Neural crest cell (in vitro differentiated cells): ENCODE data around the gene RPEL1. TPM values are rescaled to one million over a fixed set of nuclear protein-coding genes. Genes with fewer than 3 reads are reported as not detected.

Source experiments
- DNase-seq: peaks from one replicate; pipeline ENCODE4 v3.0.0; 2021; ENCODE audit warnings: low read depth, mixed read lengths, low spot score
- H3K27ac Mint-ChIP-seq: one replicate; pipeline ENCODE4 v1.8.0; 2021; ENCODE audit warnings: mild to moderate bottlenecking, mixed read lengths; ENCODE audit not compliant: unreplicated experiment
- H3K27me3 Mint-ChIP-seq: 2 replicates; pipeline ENCODE4 v1.8.0; 2021; ENCODE audit warnings: low read depth, mild to moderate bottlenecking, mixed read lengths
- H3K36me3 Mint-ChIP-seq: 2 replicates; pipeline ENCODE4 v1.8.0; 2021; ENCODE audit warnings: low read depth, mild to moderate bottlenecking, mixed read lengths
- H3K4me1 Mint-ChIP-seq: 2 replicates; pipeline ENCODE4 v1.8.0; 2021; ENCODE audit warnings: mixed read lengths
- H3K4me3 Mint-ChIP-seq: one replicate; pipeline ENCODE4 v1.8.0; 2021; ENCODE audit warnings: mild to moderate bottlenecking, mixed read lengths
- H3K9me3 Mint-ChIP-seq: 2 replicates; pipeline ENCODE4 v1.8.0; 2021; ENCODE audit warnings: mixed read lengths
- total RNA-seq: library from RNA; stranded (reverse); gene quantifications from 2 replicates; pipeline ENCODE4 v1.2.1, GENCODE V29; 2021
- TF ChIP-seq, protein P1 (sequence below): fragments of 200-600 bp; sonication (generic); conservative IDR thresholded peaks from 2 replicates; pipeline ENCODE4 v1.5.0; 2021; ENCODE audit warnings: antibody characterized with exemption, mild to moderate bottlenecking

RPEL1 gene
- total RNA-seq, 1 donor from 2014 or later, result not detected

DNA sequence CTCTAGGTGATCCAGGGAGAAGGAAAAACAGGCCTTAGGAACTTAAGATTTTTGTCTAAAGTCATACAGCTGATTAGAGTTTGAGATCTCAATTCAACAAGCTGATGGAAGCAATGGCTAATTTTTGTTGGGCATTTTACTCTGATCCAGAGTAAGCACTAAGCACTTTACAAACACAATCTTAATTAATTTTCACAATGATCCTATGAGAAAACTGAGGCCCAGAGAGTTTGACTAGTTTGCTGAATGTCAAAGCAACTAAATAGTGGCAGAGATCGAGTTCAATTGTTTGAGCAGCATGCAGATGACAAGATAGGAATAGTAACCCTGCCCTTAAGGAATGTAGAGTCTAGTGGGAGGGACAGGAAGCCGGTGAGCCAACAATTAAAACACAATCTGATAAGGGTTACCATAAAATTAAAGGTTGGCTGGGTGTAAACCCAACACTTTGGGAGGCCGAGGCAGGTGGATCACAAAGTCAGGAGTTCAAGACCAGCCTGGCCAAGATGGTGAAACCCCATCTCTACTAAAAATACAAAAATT, 13.5 kb upstream of the RPEL1 start:
- TF ChIP-seq, protein P1, sequence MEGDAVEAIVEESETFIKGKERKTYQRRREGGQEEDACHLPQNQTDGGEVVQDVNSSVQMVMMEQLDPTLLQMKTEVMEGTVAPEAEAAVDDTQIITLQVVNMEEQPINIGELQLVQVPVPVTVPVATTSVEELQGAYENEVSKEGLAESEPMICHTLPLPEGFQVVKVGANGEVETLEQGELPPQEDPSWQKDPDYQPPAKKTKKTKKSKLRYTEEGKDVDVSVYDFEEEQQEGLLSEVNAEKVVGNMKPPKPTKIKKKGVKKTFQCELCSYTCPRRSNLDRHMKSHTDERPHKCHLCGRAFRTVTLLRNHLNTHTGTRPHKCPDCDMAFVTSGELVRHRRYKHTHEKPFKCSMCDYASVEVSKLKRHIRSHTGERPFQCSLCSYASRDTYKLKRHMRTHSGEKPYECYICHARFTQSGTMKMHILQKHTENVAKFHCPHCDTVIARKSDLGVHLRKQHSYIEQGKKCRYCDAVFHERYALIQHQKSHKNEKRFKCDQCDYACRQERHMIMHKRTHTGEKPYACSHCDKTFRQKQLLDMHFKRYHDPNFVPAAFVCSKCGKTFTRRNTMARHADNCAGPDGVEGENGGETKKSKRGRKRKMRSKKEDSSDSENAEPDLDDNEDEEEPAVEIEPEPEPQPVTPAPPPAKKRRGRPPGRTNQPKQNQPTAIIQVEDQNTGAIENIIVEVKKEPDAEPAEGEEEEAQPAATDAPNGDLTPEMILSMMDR, result no peak
- Mint-ChIP-seq H3K36me3 (no peaks in the 10 kb centered on the region), H3K9me3 (no peaks in the 10 kb centered on the region), H3K27me3 (no peaks in the 10 kb centered on the region), H3K4me1 (peaks cover 10% of the 10 kb centered on the region), H3K27ac (no peak overlapping the region), H3K4me3 (no peak overlapping the region)
- DNase-seq, result no peak

DNA sequence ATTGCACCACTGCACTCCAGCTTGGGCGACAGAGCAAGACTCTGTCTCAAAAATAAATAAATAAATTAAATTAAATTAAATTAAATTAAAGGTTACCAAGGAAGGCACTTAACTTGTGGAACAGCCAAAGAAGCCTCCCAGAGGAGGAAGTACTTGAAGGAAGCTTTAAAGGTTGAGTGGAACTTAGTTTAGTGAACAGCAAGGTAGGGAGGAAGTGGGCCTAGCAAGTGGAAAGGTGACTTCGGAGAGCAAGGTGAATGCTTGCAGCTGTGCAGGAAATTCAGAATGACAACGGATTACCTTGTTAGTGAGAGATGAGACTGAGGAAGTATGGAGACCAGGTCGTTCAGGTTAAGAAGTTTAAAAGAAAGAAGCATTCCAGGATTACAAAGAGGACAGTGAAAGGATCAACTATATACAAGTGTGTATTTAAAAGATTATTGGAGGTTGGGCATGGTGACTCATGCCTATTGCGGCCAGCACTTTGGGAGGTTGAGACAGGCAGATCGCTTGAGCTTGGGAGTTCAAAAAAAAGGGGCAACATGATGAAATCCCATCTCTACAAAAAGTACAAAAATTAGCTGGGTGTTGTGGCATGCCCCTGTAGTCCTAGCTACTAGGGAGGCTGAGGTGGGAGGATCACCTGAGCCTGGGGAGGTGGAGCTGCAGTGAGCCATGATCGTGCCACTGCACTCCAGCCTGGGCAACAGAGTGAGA, 12.8 kb upstream of the RPEL1 start:
- no peaks in the 10 kb centered on the region for H3K27me3 Mint-ChIP-seq
- no peaks in the 10 kb centered on the region for H3K36me3 Mint-ChIP-seq
- DNase-seq, result no peak
- H3K27ac Mint-ChIP-seq, result peak overlapping the region; percentile 15
- peaks cover 10% of the 10 kb centered on the region for H3K4me1 Mint-ChIP-seq
- H3K4me3 Mint-ChIP-seq, result no peak overlapping the region
- no peaks in the 10 kb centered on the region for H3K9me3 Mint-ChIP-seq
- TF ChIP-seq, protein P1, result no peak

DNA sequence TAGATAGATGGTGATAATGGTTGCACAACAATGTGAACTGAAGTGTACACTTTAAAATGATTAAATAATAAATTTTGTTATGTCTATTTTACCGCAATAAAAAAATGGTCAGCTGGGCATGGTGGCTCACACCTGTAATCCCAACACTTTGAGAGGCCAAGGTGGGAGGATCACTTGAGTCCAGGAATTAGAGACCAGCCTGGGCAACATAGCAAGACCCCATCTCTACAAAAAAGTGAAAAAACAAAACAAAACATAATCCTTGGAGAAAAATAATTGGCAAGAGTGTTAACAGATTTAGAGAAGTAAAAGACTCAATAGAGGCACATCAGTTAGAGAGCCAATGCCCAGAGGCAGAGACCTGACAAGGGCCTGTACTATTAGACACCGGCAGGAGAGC, 9.9 kb upstream of the RPEL1 start:
- no peak overlapping the region for H3K27ac Mint-ChIP-seq
- TF ChIP-seq, protein P1, result no peak
- no peaks in the 10 kb centered on the region for H3K36me3 Mint-ChIP-seq
- no peak for DNase-seq
- peaks cover 10% of the 10 kb centered on the region for H3K4me1 Mint-ChIP-seq
- H3K27me3 Mint-ChIP-seq, result no peaks in the 10 kb centered on the region
- H3K4me3 Mint-ChIP-seq, result no peak overlapping the region
- H3K9me3 Mint-ChIP-seq, result no peaks in the 10 kb centered on the region

DNA sequence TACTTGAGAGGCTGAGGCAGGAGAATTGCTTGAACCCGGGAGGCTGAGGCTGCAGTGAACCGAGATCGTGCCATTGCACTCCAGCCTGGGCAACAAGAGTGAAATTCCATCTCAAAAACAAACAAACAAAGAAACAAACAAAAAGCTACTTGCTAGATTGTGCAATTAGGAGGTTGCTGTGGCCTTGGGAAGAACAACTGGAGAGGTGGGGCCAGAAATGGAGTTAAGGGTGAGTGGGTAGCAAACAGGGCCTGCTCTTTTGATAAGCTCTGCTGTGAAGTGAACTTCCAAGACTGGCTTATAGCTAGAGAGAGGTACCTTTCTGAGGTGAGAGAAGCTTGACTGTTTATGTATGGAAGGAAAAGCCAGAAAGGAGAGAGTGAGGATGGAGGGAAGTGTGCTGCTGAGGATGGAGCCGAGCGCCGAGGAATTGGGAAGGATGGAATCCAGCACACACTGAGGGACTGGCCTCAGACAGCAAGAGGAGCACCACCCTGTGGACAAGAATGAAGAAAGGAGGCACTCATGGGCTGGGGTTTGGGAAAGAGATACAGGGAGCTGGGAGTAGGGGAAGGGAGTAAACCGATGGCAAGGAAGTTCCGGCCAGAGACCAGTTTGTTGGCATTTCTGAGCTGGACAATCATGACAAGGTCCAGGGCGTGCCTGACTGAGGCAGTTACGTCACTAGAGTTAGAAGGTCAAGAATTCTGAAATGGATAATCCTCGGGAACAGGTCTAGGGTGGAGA, 7.0 kb upstream of the RPEL1 start:
- Mint-ChIP-seq H3K9me3 (no peaks in the 10 kb centered on the region), H3K36me3 (no peaks in the 10 kb centered on the region), H3K4me3 (no peak overlapping the region), H3K27me3 (no peaks in the 10 kb centered on the region), H3K27ac (peak overlapping the region; percentile 53), H3K4me1 (no peaks in the 10 kb centered on the region)
- TF ChIP-seq, protein P1, result no peak
- DNase-seq, result no peak

DNA sequence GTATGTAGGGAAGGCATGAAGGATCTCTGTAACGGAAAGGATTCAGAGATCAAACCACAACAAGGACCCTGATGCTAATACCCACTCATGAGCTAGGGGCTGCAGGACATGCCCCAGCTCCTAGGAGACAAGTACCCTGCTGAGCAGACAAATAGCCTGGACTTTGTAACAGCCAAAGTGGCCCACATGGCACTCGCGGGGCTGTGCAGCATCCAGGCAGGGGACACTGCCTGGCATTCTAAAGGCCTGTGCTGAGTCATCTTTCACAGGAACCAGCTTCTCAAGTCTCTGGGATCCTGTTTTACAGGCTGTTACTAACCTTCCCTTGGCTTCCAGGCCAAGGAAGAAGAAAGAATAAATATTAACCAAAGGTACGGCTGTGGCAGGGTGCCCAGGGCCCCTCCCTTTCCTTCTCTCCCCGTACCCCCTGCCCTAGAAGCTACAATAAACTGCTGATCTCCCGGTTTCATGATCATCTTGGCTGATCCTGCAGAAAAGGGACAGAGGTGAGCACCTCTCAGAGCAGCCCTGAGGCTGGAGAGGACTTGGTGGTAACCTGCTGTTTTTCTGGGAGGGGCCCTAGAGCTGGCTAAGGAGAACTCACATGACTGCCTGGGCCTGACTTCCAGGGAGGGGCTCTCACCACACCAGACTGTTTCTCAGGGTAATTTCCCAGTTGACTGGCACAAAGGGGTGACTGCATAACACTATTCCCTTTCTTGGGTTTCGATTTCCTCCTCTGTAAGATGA, 4.2 kb upstream of the RPEL1 start:
- TF ChIP-seq, protein P1, result no peak
- no peaks in the 10 kb centered on the region for H3K9me3 Mint-ChIP-seq
- H3K27ac Mint-ChIP-seq, result no peak overlapping the region
- H3K36me3 Mint-ChIP-seq, result no peaks in the 10 kb centered on the region
- DNase-seq, result no peak
- no peak overlapping the region for H3K4me3 Mint-ChIP-seq
- no peaks in the 10 kb centered on the region for H3K27me3 Mint-ChIP-seq
- no peaks in the 10 kb centered on the region for H3K4me1 Mint-ChIP-seq
